WTC11 (cell line): ENCODE results near the gene NCOA1. TPM values are rescaled to one million over a fixed set of nuclear protein-coding genes. Genes with fewer than 3 reads are reported as not detected.
A peak's percentile ranks its signal among the peaks of the same experiment; 100 is the strongest.

Experiments
- ATAC-seq: fragments of 200-7000 bp; cut with Tn5 transposase; 2 replicates; pipeline ENCODE4 v1.10.0; 2021; ENCODE audit warnings: mild to moderate bottlenecking, moderate library complexity
- CTCF ChIA-PET: fragments of 300-600 bp; sonication (Branson Sonifier 250); formaldehyde crosslinking; loops from one replicate; lab custom pipeline; 2021; ENCODE audit warnings: antibody characterized with exemption; lab: Charles Lee
- POLR2A ChIA-PET: fragments of 350-600 bp; sonication (Branson Sonifier 250); formaldehyde crosslinking; loops from one replicate; lab custom pipeline; 2021; ENCODE audit warnings: antibody characterized with exemption; lab: Charles Lee
- DNase-seq: peaks from one replicate; pipeline ENCODE4 v3.0.0; 2021; ENCODE audit warnings: low spot score
- H3K27ac Mint-ChIP-seq: 2 replicates; pipeline ENCODE4 v1.8.0; 2021; ENCODE audit warnings: mixed read lengths
- H3K27me3 Mint-ChIP-seq: 2 replicates; pipeline ENCODE4 v1.8.0; 2021; ENCODE audit warnings: low read depth, mild to moderate bottlenecking, moderate library complexity, mixed read lengths
- H3K36me3 Mint-ChIP-seq: 2 replicates; pipeline ENCODE4 v1.8.0; 2021; ENCODE audit warnings: mixed read lengths
- H3K4me1 Mint-ChIP-seq: 2 replicates; pipeline ENCODE4 v1.8.0; 2022; ENCODE audit warnings: mixed read lengths
- H3K4me3 Mint-ChIP-seq: 2 replicates; pipeline ENCODE4 v1.8.0; 2021; ENCODE audit warnings: mild to moderate bottlenecking, moderate library complexity, mixed read lengths
- H3K9me3 Mint-ChIP-seq: 2 replicates; pipeline ENCODE4 v1.8.0; 2021; ENCODE audit warnings: mixed read lengths
- ATF6 ChIP-seq: sonication (generic); formaldehyde crosslinking; IDR thresholded peaks from 2 replicates; pipeline ENCODE4 v1.8.1; 2023; ENCODE audit warnings: mild to moderate bottlenecking, missing genetic modification reagents
- CREB1 ChIP-seq: sonication (generic); formaldehyde crosslinking; IDR thresholded peaks from 2 replicates; pipeline ENCODE4 v1.8.0; 2023; ENCODE audit warnings: mild to moderate bottlenecking, missing genetic modification reagents
- E2F4 ChIP-seq: sonication (generic); formaldehyde crosslinking; IDR thresholded peaks from 2 replicates; pipeline ENCODE4 v1.8.1; 2022; ENCODE audit warnings: low read depth, mild to moderate bottlenecking, moderate library complexity, missing genetic modification reagents, borderline replicate concordance
- ESRRA ChIP-seq: sonication (generic); formaldehyde crosslinking; IDR thresholded peaks from 2 replicates; pipeline ENCODE4 v1.8.1; 2022; ENCODE audit warnings: mild to moderate bottlenecking, missing genetic modification reagents, borderline replicate concordance
- ETV6 ChIP-seq: sonication (generic); formaldehyde crosslinking; IDR thresholded peaks from 2 replicates; pipeline ENCODE4 v1.8.1; 2022; ENCODE audit warnings: mild to moderate bottlenecking, missing genetic modification reagents
- FOXJ3 ChIP-seq: sonication (generic); formaldehyde crosslinking; IDR thresholded peaks from 2 replicates; pipeline ENCODE4 v1.9.0; 2021; ENCODE audit warnings: missing genetic modification reagents, mild to moderate bottlenecking, borderline replicate concordance
- GABPB1 ChIP-seq: sonication (generic); formaldehyde crosslinking; IDR thresholded peaks from 2 replicates; pipeline ENCODE4 v1.8.1; 2023; ENCODE audit warnings: mild to moderate bottlenecking, missing genetic modification reagents
- KAT7 ChIP-seq: sonication (generic); formaldehyde crosslinking; IDR thresholded peaks from 2 replicates; pipeline ENCODE4 v1.8.1; 2023; ENCODE audit warnings: missing genetic modification reagents, mild to moderate bottlenecking, borderline replicate concordance
- MYBL2 ChIP-seq: sonication (generic); formaldehyde crosslinking; IDR thresholded peaks from 2 replicates; pipeline ENCODE4 v1.8.1; 2023; ENCODE audit warnings: mild to moderate bottlenecking, moderate library complexity, missing genetic modification reagents
- PRRX2 ChIP-seq: fragments of 250-450 bp; sonication (Bioruptor Pico); IDR thresholded peaks from 2 replicates; pipeline ENCODE4 v1.8.0; 2021; ENCODE audit warnings: mild to moderate bottlenecking
- SMAD3 ChIP-seq: sonication (generic); formaldehyde crosslinking; IDR thresholded peaks from 2 replicates; pipeline ENCODE4 v1.8.0; 2022; ENCODE audit warnings: missing genetic modification reagents, mild to moderate bottlenecking, borderline replicate concordance
- SMAD4 ChIP-seq: sonication (generic); formaldehyde crosslinking; IDR thresholded peaks from 2 replicates; pipeline ENCODE4 v1.8.0; 2022; ENCODE audit warnings: mild to moderate bottlenecking, missing genetic modification reagents
- SOX15 ChIP-seq: fragments of 250-450 bp; sonication (Bioruptor Pico); IDR thresholded peaks from 2 replicates; pipeline ENCODE4 v1.9.0; 2021; ENCODE audit warnings: mild to moderate bottlenecking
- TEAD1 ChIP-seq: sonication (generic); formaldehyde crosslinking; IDR thresholded peaks from 2 replicates; pipeline ENCODE4 v1.8.0; 2022; ENCODE audit warnings: mild to moderate bottlenecking, missing genetic modification reagents
- TEAD4 ChIP-seq: sonication (generic); formaldehyde crosslinking; IDR thresholded peaks from 2 replicates; pipeline ENCODE4 v1.8.0; 2022; ENCODE audit warnings: mild to moderate bottlenecking, missing genetic modification reagents
- ZMAT4 ChIP-seq: fragments of 250-450 bp; sonication (Bioruptor Pico); IDR thresholded peaks from 2 replicates; pipeline ENCODE4 v1.9.0; 2021; ENCODE audit warnings: mild to moderate bottlenecking
- ZNF121 ChIP-seq: sonication (generic); formaldehyde crosslinking; IDR thresholded peaks from 2 replicates; pipeline ENCODE4 v1.8.0; 2023; ENCODE audit warnings: missing genetic modification reagents
- ZNF219 ChIP-seq: sonication (generic); formaldehyde crosslinking; IDR thresholded peaks from 2 replicates; pipeline ENCODE4 v1.8.0; 2023; ENCODE audit warnings: missing genetic modification reagents, mild to moderate bottlenecking, borderline replicate concordance
- ZNF281 ChIP-seq: sonication (generic); formaldehyde crosslinking; IDR thresholded peaks from 2 replicates; pipeline ENCODE4 v1.8.0; 2023; ENCODE audit warnings: mild to moderate bottlenecking, missing genetic modification reagents
- ZNF317 ChIP-seq: sonication (generic); formaldehyde crosslinking; IDR thresholded peaks from 2 replicates; pipeline ENCODE4 v1.8.1; 2023; ENCODE audit warnings: low read depth, mild to moderate bottlenecking, moderate library complexity, missing genetic modification reagents, borderline replicate concordance
- total RNA-seq: library from RNA; stranded (reverse); gene quantifications from 3 replicates; pipeline ENCODE4 v1.2.3, GENCODE V29; 2021

The NCOA1 gene
- total RNA-seq, 1 experiment from 2014 or later, result 16.9 TPM

- no peak for TF ChIP-seq ZNF281 (CRISPR knock-in tag)
- TF ChIP-seq ZNF317 (CRISPR knock-in tag), result no peak
- no peak for TF ChIP-seq ESRRA (CRISPR knock-in tag)
- TF ChIP-seq, all 79 proteins: peak for 0
Observed at GRCh38 chr2:24819442-24820174, 328.6 kb downstream of the NCOA1 start (continued).

GRCh38 chr2:24820175-24820513 is 329.1 kb downstream of the NCOA1 start:
- peaks cover 86% of the 10 kb centered on the region for H3K36me3 Mint-ChIP-seq
- no peak for DNase-seq
- TF ChIP-seq E2F4 (no peak), PRRX2 (CRISPR knock-in tag) (no peak), KAT7 (CRISPR knock-in tag) (no peak), ETV6 (CRISPR knock-in tag) (no peak), GABPB1 (no peak), TEAD4 (CRISPR knock-in tag) (no peak), FOXJ3 (CRISPR knock-in tag) (no peak), SMAD4 (no peak), SOX15 (CRISPR knock-in tag) (no peak), ZNF121 (no peak), ATF6 (CRISPR knock-in tag) (no peak), ZMAT4 (no peak), ZNF219 (CRISPR knock-in tag) (no peak), MYBL2 (CRISPR knock-in tag) (no peak), CREB1 (CRISPR knock-in tag) (no peak), SMAD3 (no peak), TEAD1 (CRISPR knock-in tag) (no peak)
- TF ChIP-seq, all 79 proteins: peak for 0
- H3K27me3 Mint-ChIP-seq, result no peaks in the 10 kb centered on the region
- peaks cover 30% of the 10 kb centered on the region for H3K4me1 Mint-ChIP-seq
- POLR2A ChIA-PET, result no interaction called here
- no peak overlapping the region for H3K4me3 Mint-ChIP-seq
- CTCF ChIA-PET, result interaction anchor here (0.6 to 1.0 kb wide), 3 partner anchors 11 to 227 kb away, joined by 3 to 5 read pairs (median 3); no protein-coding TSS in a partner anchor
- H3K9me3 Mint-ChIP-seq, result peaks cover 4% of the 10 kb centered on the region; the same call in 1 of the 2 replicates
- no peak for ATAC-seq
- H3K27ac Mint-ChIP-seq, result 0 out of 2 replicates have a peak overlapping the region, but pooled peaks have one; percentile 94

Other genes with a start within 250 kb of the NCOA1 start
- 18.1 to 19.8 TPM (median 19.0 TPM) in 3 replicates for gene ITSN2, start 130.7 kb upstream of the NCOA1 start, total RNA-seq